Renal cortex interstitium (tissue), 11 donors: ENCODE results near the gene TXNRD2. TPM values are rescaled to one million over a fixed set of nuclear protein-coding genes. Genes with fewer than 3 reads are reported as not detected.

Experiments used
- DNase-seq, 11 donors: peaks; one replicate each; pipeline ENCODE4 v3.0.0-alpha.2; 2013; ENCODE audit warnings: low read depth in 9 of 11, low spot score in 4 of 11; ENCODE audit errors: extremely low read depth in 1 of 11
- polyA plus RNA-seq, 3 donors: library from polyadenylated mRNA; unstranded; fragments of 120-200 nt; gene quantifications; one replicate each; pipeline ENCODE4 v1.2.1, GENCODE V29; 2013; ENCODE audit not compliant: insufficient read length in 3 of 3

Gene TXNRD2
- polyA plus RNA-seq, 3 donors: 22.0 to 32.1 (median 28.2) TPM

DNA sequence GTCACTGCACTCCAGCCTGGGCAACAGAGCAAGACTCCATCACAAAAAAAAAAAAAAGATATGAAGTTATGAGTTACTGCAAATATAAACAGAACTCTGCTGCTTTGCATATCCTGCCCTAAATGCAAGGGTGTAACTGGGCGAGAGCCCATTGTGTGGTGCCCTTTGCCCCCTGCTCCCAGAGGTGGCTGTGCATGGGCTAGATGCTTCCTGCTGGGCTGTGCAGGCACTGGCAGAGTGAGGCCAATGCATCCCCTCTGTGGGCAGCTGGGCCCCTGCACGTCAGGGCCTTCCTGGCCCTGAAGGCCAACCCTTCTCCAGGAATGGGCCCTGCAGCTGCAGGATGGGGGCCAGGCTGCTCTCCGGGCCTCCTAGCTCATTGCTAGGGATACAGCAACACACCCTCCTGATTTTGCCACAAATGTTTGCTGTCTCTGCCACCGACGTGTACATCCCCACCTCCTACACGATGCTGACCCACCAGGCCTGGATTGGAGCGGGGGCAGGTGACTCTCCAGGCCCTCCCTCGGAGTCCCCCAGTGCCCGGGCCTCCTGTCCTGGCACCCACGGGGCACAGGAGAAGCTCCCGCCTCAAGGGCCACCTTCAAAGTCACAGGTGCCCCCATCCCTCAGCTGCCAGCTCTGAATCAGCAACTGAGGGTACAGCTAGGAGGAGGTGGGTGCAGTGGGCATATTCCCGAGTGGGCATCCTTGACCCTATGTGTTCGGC is 40.7 kb downstream of the TXNRD2 start:
- no peak for DNase-seq

DNA sequence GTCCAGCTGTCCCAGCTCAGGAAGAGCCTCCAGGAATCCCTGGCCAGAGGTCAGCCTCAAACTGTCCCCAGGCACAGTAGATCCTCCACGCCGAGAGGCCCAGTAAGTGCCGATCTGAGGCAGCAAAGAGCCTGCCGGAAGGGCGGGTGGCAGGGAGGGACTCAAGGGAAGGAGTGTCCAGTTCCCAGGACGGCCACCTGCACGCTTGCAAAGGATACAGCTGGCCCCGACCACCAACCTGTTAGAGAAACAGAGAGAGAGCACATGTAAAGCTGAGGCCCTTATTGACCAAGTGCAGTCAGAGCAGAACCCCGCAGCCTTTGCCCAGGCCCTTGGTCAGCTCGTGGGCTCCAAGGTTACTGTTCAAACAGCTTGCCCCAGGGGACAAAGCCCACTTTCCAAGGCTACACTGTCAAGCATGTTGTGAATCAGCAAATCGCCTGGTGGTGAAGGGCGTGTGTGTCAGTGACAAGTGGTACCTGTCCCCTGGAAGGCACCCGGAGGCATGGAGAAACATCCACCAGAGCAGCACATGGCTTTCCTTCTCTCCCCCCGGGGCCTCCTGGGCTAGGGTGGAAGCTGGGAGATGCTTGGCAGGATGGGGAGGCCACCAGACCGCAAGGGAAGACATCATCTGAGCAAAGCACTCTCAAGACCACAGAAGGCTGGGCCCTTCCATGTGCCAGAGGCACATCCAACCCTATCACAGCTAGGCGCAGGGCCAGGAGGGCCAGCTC is 42.6 kb downstream of the TXNRD2 start:
- no peak for DNase-seq

DNA sequence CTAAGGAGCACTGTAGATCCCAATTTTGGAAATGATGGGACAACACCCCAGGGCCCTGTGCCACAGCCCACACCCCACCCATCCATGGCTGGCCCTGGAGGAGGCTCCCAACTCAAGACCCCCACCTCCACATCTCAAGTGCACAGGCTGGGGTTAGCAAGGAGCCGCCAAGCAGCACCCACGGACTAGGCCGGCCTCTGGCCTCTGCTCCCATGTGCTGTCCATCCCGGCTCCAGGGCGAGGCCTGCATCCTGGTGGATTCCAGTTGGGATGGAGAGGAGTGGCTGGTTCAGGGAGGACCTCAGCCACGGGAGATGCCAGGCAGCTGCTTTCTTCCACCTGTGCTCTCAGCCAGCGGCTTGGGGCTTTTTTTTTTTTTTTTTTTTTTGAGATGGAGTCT is 43.5 kb downstream of the TXNRD2 start:
- no peak for DNase-seq

DNA sequence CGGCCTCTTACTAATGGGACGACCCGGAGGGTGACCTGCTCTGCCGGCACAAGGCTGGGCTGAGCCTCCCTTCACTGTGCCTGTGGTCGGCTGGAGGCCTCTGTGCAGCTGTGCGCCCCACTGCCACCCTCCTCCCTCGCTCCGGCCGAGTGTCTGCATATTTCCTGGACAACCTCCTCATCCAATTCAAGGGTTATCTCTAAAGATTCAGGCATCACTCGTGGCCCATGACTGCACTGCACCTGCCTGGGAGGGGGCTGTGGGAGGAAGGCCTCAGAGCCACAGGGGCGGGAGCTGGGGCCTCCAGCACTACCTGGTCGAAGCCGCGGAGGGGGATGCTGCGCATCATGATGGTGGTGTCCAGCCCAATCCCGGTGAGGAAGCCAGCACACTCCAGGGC is 43.9 kb downstream of the TXNRD2 start:
- no peak for DNase-seq

DNA sequence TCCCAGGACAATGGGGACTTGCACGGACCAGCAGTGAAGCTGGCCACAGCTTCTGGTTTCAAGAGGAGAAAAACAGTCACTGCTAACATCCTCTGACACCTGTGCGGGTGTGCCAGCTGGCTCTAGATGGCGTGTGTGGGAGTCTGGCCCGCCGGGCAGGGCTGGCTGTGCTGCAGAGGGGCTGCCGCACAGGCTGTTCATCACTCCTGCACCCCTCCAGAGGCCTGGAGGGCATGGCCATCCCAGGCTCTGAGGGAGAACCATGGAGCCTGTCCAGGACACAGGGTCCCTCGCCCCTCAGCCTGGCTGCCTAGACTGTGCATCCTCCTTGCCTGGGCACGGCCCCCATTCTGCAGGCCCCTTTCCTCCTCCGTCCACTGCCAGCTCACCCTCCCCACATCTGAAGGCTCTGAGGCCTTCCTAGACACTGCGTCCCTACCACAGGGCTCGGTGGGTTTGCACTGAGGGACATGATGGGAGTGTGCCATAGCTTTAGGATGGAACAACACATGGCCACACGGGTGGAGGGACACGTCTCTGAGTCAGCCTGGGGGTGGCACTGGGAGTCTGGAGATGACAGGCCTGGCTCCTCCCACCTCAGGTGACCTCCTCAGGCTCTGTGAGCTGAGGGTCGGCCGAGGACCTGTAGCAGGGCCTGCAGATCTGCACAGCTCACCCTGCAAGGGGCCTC is 44.8 kb downstream of the TXNRD2 start:
- no peak for DNase-seq

DNA sequence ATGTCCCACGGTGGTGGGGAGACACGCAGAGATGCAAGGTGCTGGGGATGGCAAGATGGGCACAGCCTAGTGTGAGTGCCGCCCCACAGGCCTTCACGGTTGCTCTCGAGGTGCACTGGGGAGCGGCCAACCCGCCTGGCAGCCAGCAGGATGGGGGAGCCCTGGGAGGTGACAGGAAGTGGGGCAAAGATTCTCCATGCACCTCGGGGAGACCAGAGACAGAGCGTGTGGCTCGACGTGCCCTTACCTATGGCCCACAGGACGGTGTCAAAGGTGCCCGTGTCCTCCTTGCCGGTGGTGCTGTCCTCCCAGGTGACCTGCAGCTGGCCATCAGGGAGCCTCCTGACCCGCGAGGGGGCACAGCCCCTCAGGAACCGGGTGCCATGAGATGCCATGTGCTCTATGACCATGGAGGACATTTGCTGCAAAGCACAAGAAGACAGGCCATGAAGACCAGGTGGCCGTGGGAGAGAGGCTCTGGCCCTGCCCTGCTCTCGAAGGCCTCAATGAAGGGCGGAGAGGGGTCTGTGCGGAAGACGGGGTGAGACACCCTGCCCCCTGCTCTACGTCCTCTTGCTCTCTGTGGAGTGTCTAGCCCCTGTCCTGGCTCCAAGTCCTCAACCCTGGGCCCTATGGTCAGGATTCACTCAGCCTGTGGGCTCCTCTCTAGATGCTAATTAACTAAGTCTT is 46.3 kb downstream of the TXNRD2 start:
- DNase-seq: no peak

DNA sequence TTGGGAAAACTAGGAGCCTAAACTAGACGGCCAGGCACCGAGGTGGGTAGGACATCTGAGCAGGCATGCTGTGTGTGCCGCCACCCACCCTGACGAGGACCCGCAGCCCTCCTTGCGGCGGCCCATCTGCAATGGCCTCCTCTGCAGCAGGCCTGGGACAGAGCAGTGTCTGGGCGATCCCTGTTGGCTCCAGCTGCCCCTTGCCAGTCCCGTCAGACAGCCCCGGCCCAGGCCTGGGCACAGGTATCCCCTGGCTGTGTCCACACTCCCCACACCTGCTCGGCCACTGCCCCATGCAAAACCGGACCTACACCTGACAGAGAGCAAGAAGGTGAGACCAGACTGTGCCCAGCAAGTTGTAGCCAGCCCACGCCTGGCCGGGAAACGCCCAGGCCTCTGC is 48.3 kb downstream of the TXNRD2 start:
- DNase-seq: no peak

DNA sequence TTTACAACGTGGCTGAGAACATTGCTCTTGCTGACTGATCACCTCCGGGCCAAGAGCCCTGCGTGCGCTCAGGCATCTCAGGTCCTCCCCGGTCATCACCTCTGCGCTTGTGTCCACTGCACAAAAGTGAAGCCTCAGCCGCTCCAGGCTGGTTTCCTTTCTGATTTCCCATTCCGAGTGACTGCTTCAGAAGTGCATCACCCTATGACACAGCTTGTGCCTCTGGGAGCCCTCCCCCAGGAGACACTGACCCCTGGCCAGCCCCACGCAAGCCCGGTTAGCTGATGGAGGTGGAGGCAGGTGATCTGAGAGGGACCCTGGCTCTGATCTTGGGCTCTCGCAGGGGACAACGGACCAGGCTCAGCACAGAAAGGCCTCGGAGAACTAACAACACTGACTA is 48.7 kb downstream of the TXNRD2 start:
- DNase-seq: no peak

DNA sequence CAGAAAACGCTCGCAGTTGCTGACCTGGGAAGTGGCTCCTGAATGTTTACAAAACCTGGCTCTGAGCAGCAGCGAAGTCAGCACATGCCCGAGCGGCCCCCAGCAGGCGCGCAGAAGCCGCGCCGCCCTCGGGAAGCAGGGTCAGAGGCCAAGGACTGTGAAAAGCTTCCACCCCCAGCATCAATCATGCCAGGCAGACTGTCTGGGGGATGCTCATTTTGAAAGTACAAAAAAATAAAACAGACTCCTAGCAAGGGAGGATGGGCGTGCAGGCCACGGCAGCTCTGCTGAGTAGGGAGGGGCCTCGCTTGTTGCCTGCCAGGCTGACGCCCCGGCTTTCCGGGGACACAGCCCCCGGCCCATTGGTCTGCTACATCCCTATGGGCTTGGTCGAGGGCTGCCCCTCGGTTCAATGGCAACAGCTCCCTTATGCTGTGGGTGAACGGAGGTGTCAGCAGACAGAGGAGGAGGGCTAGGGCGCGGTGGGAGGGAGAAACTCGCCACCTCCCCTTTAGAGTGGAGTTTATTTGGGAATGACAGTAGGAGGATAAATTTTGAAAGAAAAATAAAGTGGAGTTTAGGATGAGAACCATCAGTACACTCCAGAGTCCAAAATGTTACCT is 49.2 kb downstream of the TXNRD2 start:
- no peak for DNase-seq

DNA sequence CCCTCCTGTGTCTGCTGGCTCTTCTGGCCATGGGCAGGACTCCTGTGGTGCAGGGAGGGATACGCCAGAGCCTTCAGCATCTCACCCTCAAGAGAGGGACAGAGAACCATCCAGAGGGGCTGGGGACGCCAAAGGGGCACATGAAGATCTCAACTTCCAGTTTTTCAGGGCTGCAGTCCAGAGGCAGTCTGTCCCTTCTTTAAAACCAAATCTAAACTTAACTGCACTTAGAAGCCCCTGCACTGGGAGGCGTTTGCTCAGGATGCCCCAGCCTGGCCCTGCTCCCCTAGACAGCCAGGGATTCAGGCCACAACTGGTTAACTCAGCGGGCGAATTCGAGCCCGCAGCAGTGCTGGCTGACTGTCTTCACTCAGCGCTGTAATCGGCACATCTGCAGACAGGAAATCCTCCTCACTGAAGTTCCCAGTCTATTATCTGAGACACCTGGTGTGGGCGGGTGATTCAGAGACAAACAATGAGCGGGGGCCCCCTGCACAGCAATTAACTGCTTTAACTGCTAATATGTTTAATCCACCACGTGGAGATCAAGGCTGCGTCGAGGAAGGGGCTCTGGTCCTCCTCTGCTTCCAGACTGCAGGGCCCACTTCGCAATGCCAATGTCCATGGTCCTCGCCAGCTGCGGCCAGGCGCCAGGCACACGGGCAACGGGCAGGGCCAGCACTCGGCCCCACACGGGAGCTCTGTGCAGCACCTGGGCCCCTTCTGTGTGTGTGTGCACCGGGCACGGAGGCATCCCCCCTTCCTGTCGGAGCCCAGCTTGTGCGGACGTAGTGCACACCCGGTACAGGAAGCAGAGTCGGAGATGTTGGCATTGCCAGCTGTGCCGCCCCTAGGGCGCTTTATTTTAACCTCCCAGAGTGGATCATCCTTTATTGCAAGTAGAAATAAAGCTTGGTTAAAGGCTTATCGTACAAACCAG is 50.0 kb downstream of the TXNRD2 start:
- DNase-seq: no peak

DNA sequence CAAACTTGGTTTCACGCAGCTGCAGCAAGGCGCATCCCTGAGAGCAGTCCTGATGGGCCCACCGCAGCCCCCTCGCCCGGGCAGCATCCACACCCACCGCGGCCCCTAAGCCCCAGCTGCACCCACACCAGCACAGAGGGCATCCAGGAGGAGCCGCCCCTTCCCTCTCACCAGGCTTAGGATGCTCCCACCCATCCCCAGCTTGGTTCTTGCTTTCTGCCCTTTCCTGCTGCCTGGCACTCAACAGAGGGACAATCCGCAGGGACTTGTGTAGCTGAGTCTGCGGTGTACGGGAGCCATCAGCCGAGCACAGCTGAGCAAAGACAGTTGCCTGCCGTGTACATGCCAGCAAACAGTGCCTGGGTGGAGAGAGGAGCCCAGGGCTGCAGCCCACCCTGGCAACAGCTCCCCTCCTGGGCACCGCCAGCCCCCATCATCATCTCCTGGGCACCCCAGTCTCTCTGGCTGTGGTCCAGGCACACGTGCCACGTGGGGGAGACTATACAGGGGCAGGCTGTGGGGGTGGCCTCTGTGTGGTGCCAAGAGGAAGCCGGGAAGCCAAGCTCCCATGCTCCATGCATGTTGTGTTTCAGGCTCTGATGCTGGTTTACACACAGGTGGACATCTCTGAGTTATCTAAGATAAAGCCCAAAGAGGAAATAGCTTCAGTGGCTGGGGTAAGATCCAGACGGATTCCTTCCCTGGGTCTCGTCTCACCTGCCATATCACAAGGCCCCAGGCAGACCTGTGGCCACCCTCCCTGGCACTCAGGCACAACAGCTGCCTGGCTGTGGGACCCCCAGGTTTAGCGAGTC is 50.9 kb downstream of the TXNRD2 start:
- no peak for DNase-seq

DNA sequence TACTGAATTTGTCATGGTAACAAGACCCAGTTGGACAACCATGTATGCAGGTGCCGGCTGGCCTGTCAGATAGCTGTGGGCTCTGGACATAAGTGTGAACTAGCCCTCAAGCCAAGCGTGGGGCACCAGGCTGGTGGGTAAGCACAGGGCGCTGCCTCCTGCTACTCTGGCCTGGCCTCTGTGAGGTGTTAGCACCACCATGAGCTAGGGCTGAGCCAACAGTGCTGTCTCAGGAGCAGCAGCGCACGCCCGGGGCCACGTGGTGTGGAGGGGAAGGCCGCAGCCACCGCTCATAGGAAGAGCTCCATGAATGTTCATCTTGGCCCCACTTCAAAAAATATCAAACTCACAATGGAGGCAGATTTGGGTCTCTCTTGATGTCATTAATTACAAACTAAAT is 51.7 kb downstream of the TXNRD2 start:
- DNase-seq: no peak

DNA sequence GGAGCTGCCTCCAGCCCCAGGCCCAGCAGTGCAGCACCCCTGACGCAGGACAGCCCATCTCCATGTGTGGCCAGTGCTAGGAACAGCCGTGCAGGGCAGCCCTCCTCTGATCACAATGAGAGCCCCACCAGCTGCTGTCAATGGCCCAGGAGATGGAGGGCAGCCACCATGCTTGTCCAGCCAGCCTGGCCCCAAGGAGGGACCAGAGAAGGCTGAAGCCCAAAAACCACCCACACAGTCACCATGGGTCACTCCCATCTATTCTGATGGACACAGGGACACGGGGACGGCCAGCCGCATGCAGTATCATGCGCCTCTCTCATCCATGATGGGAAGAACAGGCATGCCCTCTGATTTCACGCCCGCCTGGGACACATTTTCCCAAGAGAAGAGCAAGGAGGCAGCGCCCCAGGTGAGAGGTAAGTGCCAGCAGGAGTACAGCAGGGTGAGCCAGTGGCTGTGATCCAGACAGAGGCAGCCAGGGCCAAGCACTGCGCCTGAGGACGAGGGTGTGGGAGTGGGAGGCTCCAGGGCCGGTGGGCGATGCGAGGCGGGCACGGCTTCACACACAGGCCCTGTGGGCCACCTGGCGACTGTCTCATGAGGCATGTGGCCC is 53.4 kb downstream of the TXNRD2 start:
- DNase-seq: no peak

DNA sequence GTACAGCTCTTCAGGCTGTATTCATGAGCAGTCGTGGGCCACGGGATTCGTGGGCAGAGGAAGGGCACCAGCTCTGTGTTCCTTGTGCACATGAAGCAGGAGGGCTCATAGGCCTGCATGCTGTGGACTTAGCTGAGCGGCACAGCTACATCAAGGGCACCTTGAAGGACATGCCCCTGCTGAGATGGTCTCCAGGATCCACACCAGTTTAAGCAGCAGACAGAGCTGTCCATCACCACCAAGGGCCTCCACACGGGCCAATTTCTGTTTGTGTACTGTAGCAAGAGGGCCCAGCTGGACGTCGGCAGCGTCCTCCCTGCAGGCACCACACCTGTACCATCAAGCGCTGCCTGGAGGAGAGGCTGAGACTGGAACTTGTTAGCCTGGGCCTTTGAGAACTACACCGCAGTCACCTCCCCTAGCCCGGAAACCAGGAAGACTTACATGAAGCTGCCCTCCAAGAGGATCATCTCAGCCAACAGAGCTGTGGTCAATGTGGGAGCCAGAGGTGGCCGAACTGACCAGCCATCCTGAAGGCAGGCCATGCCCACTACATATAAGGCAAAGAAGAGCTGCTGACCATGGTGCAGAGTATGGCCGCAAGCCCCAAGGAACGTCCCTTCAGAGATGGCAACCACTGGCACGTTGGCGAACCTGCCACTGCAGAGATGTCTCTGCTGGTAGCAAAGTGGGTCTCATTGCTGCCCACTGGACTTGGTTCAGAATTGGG is 54.2 kb downstream of the TXNRD2 start:
- no peak for DNase-seq

DNA sequence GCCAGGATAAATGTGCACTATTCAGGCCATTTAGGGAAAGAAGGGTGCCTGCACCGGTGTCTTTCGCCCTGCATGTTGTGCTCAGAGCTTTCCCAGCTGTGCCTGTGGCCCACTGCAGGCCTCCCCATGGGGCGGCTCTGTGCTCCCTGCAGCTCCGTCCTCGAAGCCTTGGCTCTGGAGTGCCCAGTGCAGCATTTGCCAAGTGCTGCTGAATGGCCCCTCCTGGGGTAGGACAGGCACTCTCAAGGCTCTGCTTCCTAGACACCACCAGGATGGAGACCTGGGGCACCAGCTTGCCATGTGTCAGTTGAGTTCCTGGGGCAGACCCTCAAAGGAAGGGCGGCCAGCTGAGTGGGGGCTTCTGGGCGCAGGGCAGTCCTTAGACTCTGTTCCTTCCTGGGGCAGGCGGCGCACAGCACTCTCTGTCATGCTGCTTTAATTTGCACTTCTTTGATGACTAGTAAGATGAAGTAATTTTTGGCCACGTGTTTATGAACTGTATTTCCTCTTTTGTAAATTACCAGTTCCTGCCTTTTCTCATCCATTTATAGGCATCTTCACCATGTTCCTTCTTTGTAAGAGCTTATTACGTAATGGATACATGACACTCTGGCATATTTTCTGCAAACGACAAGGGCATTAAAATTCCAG is 54.9 kb downstream of the TXNRD2 start:
- DNase-seq: no peak
